Hindlimb muscle (tissue), 1 donor: ENCODE data around the gene TAF1C. TPM values are rescaled to one million over a fixed set of nuclear protein-coding genes. Genes with fewer than 3 reads are reported as not detected.

Experiments used
- polyA plus RNA-seq: library from polyadenylated mRNA; unstranded; fragments of 120-200 nt; gene quantifications from one replicate; pipeline ENCODE4 v1.2.1, GENCODE V29; 2013; ENCODE audit not compliant: insufficient read length

The TAF1C gene
- polyA plus RNA-seq, 1 donor: 34.3 TPM

Other genes with a start within 250 kb of the TAF1C start
- 0.53 TPM for gene OSGIN1, start 233.8 kb downstream of the TAF1C start, polyA plus RNA-seq
- gene NECAB2, start 218.8 kb downstream of the TAF1C start, polyA plus RNA-seq: 0.45 TPM
- gene SLC38A8, start 144.3 kb downstream of the TAF1C start, polyA plus RNA-seq: not detected
- 66.1 TPM for gene MBTPS1, start 70.1 kb downstream of the TAF1C start, polyA plus RNA-seq
- gene HSDL1, start 41.9 kb downstream of the TAF1C start, polyA plus RNA-seq: 13.7 TPM
- gene DNAAF1, start 41.7 kb downstream of the TAF1C start, polyA plus RNA-seq: 0.41 TPM
- 1.4 TPM for gene ADAD2, start 4.1 kb upstream of the TAF1C start, polyA plus RNA-seq
- 0.06 TPM for gene KCNG4, start 53.0 kb upstream of the TAF1C start, polyA plus RNA-seq
- 1.1 TPM for gene WFDC1, start 107.8 kb upstream of the TAF1C start, polyA plus RNA-seq
- 1.4 TPM for gene ATP2C2, start 181.5 kb upstream of the TAF1C start, polyA plus RNA-seq